ENCODE measurements around the gene ANKRD13B. TPM values are rescaled to one million over a fixed set of nuclear protein-coding genes. Genes with fewer than 3 reads are reported as not detected.

Gene ANKRD13B
- total and polyA plus RNA-seq, 2 of the 13 experiments (the other 11 are each of a cell fraction or from before 2014, with no cell fraction given): 1.7 to 1.8 TPM

- no peak for TF ChIP-seq CTCF (CRISPR knock-in tag; IDR thresholded peaks at IDR 0.05)
- peak; percentile 57 for TF ChIP-seq PTBP1 (IDR thresholded peaks at IDR 0.05; ENCODE audit: low read depth, low read length, poor library complexity, severe bottlenecking)
- TF ChIP-seq HNF1A (IDR thresholded peaks at IDR 0.05; ENCODE audit: low read depth): no peak
- 0 out of 2 replicates have a peak, but pooled peaks have one; percentile 43 for TF ChIP-seq HNF1A (CRISPR knock-in tag; IDR thresholded peaks at IDR 0.05; ENCODE audit: borderline replicate concordance)
- TF ChIP-seq ETV5 (CRISPR knock-in tag; IDR thresholded peaks at IDR 0.05; ENCODE audit: borderline replicate concordance): peak; percentile 28; the same call in 1 of the 2 replicates
- TF ChIP-seq ZNF331 (CRISPR knock-in tag; IDR thresholded peaks at IDR 0.05): no peak
- TF ChIP-seq ZNF687 (CRISPR knock-in tag; IDR thresholded peaks at IDR 0.05): peak; percentile 83
- TF ChIP-seq ZNF569 (CRISPR knock-in tag; IDR thresholded peaks at IDR 0.05; ENCODE audit: borderline replicate concordance): no peak
- TF ChIP-seq ZKSCAN5 (CRISPR knock-in tag; IDR thresholded peaks at IDR 0.05): no peak
- no peak for TF ChIP-seq GTF2F1 (IDR thresholded peaks at IDR 0.05; ENCODE audit: low read length)
- TF ChIP-seq KDM5A (IDR thresholded peaks at IDR 0.05; ENCODE audit: borderline replicate concordance, low read length): no peak
- TF ChIP-seq MTF2 (CRISPR knock-in tag; IDR thresholded peaks at IDR 0.05; ENCODE audit: borderline replicate concordance): no peak; the same call in 1 of the 2 replicates
- 0 out of 2 replicates have a peak, but pooled peaks have one; percentile 35 for TF ChIP-seq HOXA3 (CRISPR knock-in tag; IDR thresholded peaks at IDR 0.05)
- TF ChIP-seq ZNF770 (CRISPR knock-in tag; IDR thresholded peaks at IDR 0.05): 0 out of 2 replicates have a peak, but pooled peaks have one; percentile 31
- TF ChIP-seq DNMT3B (CRISPR knock-in tag; conservative IDR thresholded peaks at IDR 0.05): no peak
- no peak for TF ChIP-seq ZFP62 (CRISPR knock-in tag; IDR thresholded peaks at IDR 0.05)
These were observed 29.7 kb downstream of the ANKRD13B start, which contains the start of gene CORO6 (continued) for GRCh38 chr17:29622337-29623282.

Measured in HepG2 (cell line).